Measurements from ENCODE around the gene IL12A.

- TF ChIP-seq CTCF (IDR thresholded peaks at IDR 0.05): no peak
- no peak for TF ChIP-seq POLR2A (IDR thresholded peaks at IDR 0.05)
Observed at GRCh38 chr3:159994182-159994581, 5.5 kb downstream of the IL12A start.
